ENCODE measurements around the gene CDC5L.
"Not testable (repeated sequence)": the region's sequence is repeated elsewhere in the genome, so short reads cannot be mapped to it uniquely, and the experiment has no call there.

The CDC5L gene

DNA sequence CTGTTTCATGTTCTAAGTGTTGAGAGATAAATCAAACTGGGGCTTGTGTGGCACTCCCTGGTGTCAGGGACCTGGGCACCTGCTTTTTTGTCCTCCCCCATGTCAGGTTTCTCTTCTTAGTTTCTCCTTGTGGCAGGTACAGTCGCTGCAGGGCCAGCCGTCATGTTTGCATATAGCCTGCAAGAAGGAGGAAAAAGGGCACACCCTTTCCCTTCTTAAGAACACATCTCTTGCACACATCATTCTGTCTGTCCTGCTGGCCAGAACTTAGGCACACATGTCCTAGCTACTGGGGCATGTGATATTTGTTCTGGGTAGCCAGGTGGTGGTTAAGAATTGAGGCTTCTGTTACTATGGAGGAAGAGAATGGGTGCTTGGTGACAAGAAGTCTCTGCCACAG is 27.9 kb downstream of the CDC5L start:
- DNase-seq (ENCODE audit: low read depth) = no peak

DNA sequence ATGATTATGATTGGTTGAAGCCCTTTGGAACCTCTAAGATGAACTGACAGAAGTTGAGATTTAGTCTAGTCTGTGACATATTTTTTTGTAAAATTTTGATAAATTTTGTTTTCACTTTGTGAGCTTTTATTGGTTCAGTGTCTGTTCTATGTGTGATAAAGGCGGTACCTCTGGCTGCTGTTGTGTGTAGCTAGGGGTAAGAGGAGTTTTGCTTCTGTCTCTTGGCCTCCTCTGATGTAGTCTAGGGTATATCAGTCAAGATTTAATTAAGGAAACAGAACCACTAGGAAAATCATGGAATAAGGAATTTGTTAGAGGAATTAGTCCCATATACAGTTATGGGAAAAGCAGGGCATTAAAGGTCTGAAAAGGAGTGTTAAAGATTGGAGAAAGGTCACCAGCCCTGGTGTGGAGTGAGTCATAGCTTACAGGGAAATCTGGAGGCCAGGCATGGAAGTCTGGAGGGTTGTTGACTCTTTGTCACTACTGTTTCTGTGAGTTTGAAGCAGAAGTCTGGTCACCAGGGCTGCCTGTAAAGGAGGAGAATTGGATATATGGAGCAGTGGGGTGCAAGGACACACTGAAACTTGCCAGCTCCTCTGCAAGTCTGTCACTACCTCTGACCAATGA is 28.5 kb downstream of the CDC5L start:
- no peak for DNase-seq (ENCODE audit: low read depth)

DNA sequence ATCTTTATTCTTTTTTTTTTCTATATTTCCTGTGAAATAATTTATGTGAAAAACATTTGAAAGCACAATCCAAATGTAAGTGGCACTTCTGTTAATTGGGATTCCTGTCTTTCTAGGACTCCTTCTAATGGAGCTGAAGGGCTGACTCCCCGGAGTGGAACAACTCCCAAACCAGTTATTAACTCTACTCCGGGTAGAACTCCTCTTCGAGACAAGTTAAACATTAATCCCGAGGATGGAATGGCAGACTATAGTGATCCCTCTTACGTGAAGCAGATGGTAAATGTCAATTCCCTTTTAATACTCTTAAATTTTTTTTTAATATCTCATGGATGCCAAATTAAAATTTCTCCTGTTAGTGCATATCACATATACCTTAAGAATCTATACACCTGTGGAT is 35.0 kb downstream of the CDC5L start:
- no peak for DNase-seq (ENCODE audit: low read depth)

DNA sequence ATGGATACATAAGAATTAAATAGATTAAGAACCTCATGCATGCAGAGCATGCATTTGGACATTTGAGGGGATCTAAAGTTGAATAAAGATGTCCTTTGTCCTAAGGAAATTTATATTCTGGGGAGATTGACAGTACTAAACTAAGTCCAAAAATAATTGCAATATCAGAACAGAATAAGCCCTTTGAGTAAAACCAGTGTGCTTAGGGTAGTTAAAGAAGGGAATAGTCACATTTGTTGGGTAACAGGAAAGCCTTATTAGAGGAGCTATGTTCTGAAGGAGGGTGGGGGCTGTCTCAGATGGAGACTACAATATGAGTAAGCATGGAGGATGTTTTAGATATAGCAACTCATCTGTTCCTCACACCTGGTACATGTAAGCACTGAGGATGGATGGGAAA is 35.8 kb downstream of the CDC5L start:
- no peak for DNase-seq (ENCODE audit: low read depth)

DNA sequence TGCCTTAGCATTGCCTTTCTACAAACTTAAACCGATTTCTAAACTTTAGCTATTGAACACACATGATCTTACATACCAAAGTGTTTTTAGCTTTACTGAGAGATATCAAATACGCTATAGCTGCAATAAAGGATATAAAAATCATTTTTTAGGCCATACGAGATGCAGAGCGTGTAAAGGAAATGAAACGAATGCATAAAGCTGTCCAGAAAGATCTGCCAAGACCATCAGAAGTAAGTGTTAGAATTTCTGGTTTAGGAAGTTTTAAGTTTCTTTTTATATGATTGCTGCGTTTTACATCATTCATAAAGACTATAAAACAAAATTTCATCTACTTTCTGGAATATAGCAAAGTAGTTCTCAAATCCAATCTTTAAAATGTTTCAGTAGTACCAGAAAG is 38.4 kb downstream of the CDC5L start:
- DNase-seq (ENCODE audit: low read depth) = no peak

DNA sequence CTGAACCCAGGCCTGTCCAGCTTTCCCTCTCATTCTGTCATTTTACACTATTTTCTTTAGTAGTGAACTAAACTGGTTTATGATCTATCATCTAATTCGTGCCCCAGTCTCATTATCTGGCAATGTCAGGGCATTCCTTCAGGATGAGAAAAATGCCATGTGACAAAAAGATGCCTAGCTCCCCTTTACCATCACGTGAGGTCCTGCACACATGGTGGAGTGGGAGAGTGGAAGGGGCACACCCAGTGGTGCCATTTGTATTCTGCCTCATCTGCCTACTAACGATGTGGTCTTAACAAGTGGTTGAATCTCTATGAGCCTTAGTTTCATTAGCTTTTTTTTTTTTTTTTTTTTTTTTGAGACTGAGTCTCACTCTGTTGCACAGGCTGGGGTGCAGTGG is 41.2 kb downstream of the CDC5L start:
- DNase-seq (ENCODE audit: low read depth) = no peak

DNA sequence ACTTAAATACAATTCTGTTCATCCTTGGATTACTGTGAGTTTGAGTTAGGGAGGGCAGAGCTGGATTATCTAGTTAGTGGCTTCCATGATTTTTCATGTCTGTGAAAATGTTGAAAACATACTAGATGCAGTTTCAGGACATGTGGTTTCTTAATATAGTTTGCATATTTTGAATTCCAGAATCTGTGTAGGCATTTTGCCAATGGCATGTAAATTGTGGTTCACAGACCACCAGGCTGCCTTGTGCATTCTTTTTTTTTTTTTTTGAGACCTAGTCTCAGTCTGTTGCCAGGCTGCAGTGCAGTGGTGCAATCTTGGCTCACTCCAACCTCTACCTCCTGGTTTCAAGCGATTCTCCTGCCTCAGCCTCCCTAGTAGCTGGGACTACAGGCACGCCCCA is 42.8 kb downstream of the CDC5L start:
- DNase-seq (ENCODE audit: low read depth) = no peak

DNA sequence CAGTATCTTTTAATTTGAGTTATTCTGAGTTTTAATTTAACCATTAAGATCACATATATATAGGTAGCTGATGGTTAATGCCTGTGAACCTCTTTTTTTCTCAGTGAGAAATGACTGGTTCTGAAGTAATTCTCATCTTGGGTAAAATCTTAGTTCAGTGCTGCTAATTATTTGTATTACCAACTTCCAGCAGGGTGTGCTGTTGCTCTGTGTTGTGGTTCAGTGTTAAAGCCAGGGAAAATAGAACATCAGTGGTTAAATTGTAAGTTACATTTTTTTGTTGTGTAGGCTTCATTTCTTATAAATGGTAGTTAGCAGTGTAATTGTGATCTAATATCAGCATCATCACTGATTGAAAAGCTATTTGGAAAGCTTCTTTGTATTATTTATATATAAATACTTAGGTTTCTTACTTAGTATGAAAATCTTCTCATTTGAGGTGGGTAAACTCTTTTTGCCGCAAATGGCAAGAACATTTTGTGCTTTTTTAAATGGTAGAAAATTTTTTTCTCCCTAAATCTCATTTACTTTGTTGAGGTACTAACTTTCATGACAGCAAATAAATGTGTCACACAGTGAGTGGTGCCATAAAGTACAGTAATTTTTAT is 43.7 kb downstream of the CDC5L start:
- no peak for DNase-seq (ENCODE audit: low read depth)

DNA sequence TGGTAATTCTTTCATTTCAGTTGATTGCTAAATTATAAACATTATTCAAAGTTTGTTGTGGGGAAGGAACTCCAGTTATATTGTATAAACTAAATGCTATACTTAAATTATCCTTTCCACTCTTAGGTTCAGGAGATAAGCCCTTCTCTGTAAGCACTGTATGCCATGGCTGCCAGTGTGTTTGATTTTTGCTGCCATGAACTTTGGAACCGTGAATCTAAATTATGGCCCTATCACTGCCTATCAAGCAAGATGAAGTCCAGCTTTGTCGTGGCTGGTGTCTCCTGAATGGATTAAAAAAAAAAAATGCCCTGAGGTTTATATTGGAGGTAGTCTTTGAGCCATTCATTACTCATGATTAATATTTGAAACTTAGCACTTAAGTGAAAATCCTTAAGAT is 44.7 kb downstream of the CDC5L start:
- DNase-seq (ENCODE audit: low read depth) = no peak

DNA sequence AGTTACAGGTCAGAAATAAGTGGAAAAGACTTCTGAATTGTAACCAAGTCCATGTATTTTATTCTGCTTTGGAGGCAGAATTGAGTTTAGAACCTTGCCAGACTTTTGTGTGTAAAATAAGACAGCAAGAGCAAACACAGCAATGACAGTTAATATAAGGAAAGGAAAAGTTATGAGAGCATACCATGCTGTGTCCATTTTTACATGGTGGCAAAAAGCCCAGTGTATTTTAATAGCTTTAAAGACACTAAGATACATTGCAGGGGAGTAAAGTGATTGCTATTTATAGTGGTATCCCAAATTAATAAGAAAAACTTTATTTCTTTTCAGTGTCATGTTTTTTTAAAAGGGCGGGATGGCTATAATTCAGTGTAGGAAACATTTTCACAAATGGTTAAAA is 45.2 kb downstream of the CDC5L start:
- no peak for DNase-seq (ENCODE audit: low read depth)

DNA sequence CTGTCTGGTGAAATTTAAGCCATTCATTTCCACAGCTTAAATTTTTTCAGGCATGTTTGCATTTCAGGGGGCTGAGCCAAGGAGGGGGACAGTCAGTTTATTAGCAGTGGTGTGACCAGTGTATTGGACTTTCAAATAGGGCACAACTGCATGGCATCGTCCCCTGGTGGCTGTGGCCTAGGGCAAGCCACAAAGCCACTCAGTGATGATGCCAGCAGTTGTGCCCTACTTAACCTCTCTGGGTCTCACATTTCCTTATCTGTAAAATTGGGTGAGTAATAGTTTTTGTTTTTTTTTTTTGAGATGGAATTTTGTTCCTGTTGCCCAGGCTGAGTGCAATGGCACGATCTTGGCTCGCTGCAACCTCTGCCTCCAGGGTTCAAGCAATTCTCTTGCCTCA is 48.0 kb downstream of the CDC5L start:
- no peak for DNase-seq (ENCODE audit: low read depth)

DNA sequence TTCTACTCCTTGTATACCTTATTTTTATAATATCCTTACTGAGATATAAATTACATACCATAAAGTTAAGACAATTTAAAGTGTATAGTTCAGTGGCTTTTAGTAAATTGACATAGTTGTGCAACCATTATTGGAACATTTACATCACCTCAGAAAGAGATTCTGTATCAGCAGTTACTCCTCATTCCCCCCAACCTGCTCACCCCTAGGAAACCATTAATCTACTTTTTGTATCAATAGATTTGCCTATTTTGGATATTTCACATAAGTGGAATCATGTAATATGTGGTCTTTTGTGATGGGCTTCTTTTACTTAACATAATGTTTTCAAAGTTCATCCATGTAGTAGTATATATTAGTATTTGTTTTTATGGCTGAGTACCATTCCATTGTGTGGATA is 51.3 kb downstream of the CDC5L start:
- DNase-seq (ENCODE audit: low read depth) = no peak

DNA sequence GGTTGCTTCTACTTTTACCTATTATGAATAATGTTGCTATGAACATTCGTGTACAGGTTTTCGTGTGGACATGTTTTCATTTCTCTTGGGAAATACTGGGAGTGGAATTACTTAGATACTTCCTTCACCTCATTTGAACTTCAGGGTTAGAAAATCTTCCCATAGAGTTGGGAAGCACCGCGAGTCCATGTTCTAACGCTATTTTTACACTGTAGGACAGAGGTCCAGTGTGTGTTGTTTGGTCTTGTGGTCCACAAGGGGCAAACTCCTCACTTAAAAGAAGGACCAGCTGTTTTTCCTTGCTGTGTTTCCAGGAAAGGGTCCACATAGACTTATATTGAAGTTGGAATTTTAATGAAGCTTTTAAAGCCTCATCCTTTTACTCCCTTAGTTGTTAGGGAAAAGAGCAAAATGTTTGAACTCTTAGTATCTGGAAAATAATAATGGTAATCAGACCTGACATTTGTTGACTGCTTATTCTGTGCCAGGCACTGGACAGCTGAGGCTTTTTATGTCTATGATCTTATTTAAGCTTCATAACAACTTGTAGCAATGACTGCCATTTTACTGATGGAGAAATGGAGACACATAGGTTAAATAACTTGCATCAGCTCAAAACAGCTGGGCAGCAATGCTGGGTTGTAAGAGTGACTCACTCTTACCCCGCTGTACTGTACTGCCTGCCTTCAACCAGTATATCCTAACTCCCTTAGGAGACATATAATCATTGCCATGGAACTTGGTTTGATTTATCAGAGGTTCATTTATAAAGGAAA is 52.0 kb downstream of the CDC5L start:
- DNase-seq (ENCODE audit: low read depth) = no peak

DNA sequence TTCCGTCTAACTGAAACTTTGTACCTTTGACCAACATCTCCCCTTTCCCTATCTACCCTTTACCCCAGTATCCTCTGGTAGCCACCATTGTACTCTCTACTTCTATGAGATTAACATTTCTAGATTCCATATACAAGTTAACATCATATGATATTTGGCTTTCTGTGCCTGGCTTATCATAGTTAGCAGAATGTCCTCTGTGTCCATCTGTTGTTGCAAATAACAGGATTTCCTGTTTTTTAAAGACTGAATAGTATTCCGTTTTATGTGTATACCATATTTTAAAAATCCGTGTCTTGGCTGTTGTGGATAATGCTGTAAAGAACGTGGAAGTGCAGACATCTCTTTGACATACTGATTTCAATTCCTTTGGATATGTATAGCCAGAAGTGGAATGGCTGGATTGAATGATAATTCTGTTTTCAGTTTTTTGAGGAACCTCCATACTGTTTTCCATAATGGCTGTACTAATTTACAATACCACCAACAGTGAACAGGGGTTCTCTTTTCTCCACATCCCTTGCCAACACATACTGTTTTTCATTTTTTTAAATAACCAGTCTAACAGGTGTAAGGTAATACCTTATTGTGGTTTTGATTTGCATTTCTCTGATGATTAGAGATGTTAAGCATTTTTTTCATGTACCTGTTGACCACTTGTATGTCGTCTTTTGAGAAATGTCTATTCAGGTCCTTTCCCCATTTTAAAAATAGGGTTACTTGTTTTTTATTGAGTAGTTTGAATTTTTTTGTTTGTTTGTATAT is 53.8 kb downstream of the CDC5L start:
- no peak for DNase-seq (ENCODE audit: low read depth)

DNA sequence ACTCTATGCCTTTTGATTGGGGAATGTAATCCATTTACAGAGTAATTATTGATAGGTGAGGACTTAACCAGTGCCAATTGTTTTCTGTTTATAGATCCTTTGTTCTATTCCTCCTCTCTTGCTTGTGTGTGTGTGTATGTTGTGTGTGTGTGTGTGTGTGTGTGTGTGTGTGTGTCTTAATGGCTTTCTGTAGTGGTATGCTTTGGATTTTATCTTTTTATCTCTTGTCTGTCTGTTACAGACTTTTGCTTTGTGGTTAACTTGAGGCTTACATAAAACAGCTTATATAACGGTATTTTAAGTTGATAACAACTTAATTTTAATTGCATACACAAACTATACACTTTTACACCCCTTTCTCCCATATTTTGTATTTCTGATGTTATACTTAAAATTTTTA is 54.7 kb downstream of the CDC5L start:
- DNase-seq (ENCODE audit: low read depth) = no peak

DNA sequence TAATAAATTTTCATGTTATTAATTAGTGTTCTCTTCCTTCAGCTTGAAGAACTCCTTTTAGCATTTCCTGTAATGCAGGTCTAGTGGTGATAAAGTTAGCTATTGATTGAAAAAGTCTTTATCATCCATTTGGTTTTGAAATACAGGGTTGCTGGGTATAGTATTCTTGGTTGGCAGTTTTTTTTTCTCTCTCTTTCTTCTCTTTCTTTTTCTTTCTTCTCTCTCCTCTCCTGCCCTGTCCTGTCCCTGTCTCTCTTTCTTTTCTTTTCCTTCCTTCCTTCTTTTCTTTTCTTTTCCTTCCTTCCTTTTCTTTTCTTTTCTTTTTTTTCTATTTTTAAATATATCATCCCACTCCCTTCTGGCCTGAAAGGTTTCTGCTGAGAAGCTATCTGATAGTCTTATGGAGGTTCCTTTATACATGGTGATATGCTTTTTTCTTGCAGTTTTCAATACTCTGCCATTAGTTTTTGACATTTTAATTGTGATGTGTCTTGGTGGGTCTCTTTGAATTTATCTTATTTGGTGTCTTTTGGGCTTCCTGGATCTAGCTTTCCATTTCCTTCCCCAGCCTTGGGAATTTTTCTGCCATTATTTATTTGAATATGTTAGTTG is 55.4 kb downstream of the CDC5L start:
- DNase-seq (ENCODE audit: low read depth) = no peak

DNA sequence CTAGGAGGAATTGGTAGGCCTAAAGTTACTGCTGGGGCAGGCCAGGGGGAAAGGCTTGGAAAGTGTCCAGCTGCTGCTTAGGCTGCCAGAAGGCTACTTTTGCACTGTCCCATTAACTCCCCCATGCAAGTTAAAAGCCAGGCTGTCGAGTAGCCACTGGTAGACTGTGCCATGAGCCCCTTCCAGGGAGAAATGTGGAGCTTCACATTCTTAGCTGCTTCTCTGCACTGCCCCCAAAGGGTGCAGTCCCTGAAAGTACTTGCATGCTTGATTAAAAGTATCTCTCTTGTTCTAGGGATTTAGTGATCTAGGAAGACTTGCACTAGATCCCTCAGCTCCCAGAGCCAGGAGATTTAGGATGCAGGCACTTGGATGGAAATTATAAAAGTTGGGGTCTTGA is 57.3 kb downstream of the CDC5L start:
- no peak for DNase-seq (ENCODE audit: low read depth)

DNA sequence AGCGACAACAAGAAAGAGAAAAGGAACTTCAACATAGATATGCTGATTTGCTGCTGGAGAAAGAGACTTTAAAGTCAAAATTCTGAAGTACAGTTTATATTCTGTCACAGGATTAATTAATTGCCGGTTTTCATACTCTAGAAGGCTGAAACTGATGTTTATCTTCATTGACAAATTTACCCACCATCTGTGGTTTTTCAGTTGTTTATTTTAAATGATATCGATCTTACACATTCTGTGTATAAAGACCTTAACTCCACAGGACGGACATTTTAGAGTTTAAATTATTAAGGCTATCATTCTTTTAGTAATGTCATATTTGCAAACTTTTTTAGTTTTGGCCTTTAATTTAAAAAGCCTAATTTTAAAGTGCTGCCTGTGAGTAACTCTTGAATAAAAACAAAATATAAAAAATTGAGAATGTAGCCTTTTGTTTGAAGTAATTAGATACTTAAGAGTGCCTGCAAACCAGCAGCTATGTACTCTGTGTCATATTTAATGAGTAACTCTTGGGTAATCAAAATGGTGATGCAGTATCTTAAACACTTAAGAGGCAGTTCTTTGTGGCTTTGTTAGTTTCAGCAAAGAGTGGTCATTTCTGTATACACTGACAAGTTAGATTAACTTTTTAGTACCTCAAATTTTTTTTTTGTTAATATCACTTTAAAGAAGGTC is 59.3 kb downstream of the CDC5L start:
- DNase-seq (ENCODE audit: low read depth) = peak; percentile 71

DNA sequence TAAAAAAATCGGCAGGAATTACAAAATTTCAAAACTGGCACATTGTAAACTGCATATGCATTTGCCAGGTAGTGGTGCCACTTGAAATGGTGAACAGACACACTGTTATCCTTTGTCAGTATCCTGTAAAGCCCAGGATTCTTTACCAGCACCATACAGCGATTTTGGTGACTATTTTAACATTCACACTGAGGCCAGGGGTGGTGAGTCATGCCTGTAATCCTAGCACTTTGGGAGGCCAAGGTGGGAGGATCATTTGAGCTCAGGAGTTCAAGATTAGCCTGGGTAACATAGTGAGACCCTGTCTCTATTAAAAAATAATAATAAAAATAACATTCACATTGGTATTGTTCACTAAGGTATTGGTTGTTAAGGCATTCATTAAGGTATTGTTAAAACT is 61.7 kb downstream of the CDC5L start:
- DNase-seq (ENCODE audit: low read depth) = not testable (repeated sequence)

DNA sequence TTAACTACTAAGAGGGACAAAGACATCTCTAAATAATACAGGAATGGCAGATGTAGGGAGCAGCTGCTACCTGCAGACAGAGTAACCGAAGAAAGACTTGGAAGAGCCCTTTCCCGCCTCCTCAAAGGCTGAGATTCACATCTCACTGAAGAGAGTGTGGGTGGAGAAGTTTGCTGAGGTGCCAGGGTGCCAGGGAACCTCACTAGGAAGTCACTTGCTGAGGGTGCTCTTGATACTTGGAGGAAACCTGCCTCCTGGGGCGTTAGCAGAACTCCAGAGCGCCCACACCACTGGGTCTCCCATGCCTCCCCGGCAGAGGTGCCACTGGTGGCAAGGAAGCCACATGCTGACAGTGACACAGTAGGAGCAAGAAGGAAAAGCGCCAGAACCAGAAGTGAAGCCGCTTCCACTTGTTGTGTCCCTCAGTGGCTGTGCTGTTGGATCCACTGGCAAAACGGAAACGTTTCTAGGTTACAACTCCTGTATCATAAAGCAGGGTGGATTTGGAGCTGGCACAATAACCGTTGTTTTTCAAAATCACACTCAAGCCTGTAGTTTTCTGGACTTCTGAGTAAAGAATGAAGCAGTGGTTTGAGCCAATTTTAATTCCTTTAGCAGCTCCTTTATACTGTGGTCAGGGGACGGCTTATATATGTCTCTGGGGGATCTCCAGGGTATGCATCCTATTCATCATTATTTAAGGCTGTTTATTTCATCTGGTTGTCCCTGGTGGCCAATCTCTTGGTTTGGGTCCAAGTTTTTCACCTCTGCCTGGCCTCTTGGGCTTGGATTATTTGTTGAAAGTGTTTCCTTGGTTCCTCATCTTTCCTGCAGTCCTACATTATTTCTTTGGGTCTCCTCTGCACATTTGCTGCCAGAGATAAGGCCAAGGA is 64.5 kb downstream of the CDC5L start:
- DNase-seq (ENCODE audit: low read depth) = no peak

DNA sequence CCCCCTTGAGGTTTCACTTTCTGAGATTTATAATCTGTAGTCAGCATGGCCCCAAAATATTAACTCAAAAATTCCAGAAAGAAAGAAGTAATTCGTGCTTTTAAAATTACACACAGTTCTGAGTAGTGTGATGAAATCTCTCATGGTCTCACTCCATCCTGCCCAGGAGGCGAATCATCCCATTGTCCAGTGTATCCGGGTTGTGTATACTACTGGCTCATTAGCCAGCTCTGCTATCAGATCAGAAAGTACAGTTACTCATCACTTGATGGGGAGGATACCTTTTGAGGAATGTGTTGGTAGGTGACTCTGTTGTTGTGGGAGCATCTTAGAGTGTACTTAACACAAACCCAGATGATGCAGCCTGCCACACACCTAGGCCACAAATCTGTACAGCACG is 65.2 kb downstream of the CDC5L start:
- DNase-seq (ENCODE audit: low read depth) = no peak
